HG02571 (cell line): Measurements from ENCODE around the gene CYP26A1.
A peak's percentile ranks its signal among the peaks of the same experiment; 100 is the strongest.
"Not testable (repeated sequence)": the region's sequence is repeated elsewhere in the genome, so short reads cannot be mapped to it uniquely, and the experiment has no call there.

ENCODE experiments used
- ATAC-seq: cut with Tn5 transposase; IDR thresholded peaks from one replicate; pipeline ENCODE4 v1.9.1; 2021; ENCODE audit warnings: mild to moderate bottlenecking, moderate library complexity; ENCODE audit not compliant: unreplicated experiment

Gene CYP26A1

DNA sequence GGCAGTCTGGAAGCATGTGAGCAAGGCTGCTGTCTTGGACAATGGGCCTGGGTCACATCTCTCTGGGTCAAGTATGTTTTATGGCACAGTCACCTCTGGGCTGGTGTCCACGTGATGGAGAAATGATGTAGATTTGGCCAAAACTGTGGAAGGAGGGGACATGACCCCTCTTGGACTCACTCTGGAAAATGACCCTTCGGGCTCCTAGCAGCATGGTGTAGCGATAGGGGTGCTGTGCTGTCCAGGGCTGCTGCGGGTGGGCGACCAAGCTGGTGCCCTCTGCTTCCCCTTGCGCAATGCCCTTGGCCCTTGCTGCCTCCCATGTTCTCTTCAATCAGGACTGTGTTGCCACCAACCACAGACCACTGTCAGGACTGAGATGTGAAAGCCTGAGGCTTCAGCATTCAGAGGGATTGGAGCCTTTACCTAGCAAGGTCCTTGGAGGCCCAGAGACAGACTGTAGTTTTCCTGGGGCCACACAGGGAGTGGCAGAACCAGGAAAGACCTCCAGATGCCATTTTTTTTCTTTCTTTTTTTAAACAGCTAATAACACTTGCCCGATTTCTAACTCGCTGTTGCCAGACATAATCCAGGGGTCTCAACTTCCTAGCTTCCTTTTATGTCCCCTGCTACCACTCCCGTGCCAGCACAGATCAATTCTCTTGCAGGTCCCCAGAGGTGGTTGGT is 6.1 kb downstream of the CYP26A1 start:
- no peak for ATAC-seq

DNA sequence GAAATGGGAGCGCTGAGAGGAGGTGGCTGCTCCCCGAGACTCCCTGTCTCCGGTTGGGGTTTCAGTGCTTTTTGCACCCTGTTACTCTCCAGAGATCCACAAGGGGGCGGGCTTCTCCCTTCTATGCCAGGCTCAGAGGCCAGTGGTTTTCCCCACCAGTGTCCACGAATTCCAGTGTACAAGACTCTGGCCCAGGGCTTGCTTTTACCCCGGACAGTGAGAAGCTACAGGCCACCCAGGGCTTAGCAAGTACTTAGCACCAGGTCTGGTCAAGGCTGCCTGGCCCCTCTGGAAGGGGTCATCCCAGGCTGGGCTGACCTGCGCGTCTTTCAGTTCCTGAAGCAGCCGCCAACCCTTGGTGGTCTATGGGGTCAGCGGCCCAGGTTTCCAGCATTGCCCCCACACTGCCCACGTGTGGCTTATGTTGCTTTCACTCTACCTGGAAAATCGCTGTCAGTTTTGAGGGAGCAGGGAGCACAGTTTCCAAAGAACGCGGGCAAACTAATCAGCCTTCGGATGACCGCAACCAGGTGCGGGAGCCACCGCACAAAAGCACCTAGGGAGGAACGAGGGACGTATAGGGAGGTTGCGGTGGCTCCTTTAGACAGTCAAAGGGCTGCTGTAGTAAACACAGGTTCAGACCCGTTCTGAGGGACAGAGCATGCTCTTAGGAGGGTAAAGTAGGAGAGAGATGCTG is 6.8 kb downstream of the CYP26A1 start:
- ATAC-seq, result no peak

DNA sequence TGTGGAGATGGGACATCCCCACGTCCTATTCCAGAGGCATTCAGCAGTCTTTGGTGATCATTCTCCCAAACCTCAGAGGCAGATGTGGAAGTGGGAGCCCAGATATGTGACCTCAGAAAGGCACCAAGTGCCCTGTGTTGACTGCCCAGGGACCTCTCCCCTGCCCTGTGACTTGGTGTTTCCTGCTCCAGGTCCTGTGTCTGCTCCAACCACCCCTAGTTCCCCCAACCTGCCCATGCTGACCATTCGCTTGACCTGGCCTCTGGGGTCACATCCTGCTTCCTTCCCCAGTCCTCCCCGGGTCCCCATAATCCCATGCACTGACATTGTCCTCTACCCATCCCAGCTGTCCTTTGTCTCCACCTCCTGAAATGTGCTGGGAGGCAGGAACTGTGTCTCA is 7.6 kb downstream of the CYP26A1 start:
- no peak for ATAC-seq

DNA sequence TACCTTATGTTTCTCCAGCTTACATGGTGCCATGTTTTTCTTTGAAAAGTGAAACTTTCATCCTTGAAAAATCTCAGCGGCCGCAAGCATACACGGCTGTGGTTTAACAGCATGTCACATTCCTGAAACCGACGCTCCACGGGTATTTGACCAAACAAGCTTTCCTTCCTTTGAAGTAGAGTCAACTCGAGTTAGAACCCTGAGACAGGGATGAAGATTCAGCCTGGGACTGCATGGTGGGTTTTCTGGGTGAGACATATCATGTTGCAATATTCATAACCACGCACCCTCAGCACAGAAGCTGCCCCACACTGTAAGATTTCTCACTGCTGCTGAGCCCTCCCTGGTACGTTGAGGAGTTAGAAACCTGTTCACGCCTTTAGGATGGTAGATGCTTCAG is 8.1 kb downstream of the CYP26A1 start:
- no peak for ATAC-seq

DNA sequence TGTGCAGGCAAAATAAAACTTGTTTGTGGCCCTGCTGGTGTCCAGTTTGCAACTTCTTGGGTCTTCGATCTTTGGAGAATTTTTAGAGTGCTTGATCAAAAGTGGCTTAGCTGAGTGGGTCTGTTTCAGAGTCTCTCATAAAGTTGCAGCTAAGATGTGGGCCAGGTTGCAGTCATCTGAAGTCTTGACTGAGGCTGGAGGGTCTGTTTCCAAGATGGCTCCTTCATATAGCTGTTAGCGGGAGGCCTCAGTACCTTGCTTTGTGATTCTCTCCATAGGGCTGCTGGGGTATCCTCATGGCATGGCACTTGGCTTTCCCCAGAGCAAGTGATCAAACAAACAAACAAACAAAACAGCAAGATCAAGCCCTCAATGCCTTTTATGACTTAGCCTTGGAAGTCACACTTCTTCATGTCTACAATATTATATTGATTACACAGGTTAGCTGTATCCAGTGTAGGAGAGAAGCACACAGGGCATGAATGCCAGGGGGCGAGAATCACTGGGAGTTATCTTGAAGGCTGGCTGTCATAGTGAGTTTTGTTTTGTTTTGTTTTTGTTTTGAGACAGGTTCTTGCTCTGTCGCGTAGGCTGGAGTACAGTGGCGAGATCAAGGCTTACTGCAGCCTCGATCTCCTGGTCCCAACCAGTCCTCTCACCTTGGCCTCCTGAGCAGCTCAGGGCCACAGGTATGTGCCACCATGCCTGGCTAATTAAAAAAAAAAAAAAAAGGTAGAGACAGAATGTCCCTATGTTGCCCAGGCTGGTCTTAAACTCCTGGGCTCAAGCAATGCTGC is 10.2 kb downstream of the CYP26A1 start:
- ATAC-seq, result no peak

DNA sequence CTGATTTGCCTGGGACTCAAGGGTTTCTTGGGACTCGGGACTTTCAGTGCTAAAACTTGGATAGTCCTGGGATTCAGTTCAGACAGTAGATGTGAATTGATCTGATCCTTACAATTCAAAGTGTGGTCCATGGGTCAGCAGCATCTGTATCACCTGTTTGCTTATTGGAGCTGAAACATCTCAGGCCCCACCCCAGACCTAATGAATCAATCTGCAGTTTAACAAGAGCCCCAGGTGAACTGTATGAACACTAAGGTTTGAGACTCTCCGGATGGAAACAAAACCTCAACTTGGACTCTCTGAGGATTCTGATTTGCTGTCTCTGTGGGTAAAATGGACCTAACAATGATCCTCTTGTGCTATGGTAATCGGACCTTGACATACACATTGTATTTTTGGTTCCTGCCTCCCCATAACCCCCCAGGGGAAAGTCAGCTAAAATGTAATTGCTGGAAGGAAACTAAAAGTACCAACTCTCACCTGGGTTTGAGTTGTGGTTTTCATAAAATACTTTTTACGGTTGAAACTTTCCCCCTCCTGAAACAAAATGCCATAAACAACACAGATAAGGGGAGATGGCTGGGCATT is 11.7 kb downstream of the CYP26A1 start:
- ATAC-seq, result no peak

DNA sequence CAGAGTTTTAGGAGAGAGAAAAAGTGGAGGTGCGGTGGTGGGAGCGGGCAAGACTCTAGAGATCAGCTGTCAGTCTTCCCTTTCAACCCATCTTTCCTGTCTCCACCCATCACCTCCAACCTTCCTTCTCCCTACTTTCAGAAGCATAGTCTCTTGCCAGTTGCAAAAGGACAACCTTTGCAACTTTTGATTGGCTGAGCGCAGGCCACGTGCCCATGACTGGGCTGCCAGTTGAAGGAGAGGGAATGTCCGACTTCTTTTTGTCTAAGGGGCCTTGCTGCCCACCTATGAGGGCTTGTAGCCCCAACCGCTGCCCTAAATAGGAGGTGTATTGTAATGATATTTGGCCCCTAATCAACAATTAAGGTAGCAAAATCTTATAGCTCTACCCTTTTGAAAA is 12.6 kb downstream of the CYP26A1 start:
- no peak for ATAC-seq

DNA sequence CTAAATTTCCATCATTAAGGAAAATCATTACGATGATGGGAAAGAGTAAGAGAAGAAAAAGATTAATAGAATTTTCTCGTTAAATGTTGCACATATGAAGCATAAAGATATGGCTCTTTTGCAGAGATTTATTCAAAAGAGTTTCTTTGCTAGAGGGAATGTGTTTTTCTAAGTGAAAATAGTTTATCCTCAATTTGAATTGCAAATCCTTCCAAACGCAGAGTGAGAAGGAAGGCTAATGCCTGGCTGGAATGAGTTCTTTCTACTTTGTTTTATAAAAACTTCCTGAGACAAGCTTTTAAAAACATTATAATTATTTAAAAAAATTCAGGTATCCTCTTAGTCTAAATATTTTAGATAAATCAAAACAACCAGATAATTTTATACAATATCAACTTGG is 14.2 kb downstream of the CYP26A1 start:
- ATAC-seq, result no peak

DNA sequence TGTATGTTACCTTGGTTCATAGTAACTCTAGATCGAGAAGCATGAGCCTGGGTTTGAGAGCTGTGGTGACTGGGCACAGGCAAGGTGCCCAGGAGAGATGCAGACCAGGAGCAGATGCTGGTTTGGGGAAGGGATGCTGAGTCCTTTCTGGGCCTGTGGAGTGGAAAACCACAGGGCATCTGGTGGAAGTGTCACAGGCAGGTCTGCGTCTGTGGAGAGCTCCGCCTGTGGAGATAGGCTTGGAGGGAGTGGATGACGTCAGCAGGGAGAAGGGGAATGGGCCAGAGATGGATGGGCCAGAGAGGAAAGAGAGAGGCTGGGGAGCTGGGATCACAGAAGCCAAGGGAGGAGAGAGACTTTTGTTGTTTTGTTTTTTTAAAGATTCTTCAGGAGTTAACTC is 14.8 kb downstream of the CYP26A1 start:
- ATAC-seq, result no peak

DNA sequence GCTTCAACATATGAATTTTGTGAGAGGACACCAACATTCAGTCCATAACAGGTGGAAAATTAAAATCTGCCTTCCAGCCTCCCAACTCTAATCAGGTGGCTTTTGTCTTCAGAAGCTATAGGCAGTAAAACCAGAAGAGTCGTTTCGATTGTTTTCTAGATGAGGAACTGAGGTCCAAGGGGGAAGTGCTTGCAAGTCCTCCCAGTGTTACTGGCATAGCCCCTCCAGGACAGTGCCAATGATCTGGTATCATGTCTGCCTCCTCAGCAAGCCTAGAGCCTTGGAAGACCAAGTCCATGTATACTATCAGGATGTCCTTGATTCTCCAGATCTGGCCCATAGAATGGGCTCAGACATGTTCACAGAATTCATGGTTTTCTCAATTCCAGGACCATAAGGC is 16.9 kb downstream of the CYP26A1 start:
- no peak for ATAC-seq

DNA sequence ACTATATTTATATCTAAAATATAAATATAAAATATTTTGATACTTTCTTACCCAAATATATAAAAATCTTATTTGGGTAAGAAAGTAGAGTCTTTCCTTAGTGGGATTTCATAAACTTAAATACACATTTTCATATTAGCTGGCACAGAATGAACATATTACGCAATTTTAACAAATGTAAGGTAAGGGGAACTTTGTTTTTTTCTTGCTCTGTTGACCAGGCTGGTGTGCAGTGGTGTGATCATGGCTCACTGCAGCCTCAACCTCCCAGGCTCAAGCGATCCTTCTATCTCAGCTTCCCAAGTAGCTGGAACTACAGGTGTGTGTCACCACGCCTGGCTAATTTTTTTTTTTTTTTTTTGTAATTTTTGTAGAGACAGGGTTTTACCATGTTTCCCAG is 18.3 kb downstream of the CYP26A1 start:
- ATAC-seq, result no peak

DNA sequence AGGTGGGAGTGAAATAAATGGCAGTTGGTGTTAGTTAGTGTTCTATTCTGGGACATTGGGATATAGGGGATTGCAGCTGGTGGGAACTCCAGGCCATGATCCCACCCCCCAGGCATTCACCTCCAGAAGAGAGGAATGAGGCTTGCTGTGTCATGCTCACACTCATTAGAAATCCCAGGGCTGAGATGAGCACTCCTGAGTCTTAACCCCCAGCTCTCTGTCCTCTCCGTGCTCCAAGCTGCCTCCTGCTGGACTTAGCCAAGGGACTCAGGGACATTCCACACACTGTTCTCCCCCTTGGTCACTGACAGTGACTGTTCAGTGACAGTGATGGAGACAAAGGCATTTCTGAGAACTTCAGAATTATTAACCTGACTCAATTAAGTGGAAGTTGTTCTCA is 21.5 kb downstream of the CYP26A1 start:
- ATAC-seq, result no peak

DNA sequence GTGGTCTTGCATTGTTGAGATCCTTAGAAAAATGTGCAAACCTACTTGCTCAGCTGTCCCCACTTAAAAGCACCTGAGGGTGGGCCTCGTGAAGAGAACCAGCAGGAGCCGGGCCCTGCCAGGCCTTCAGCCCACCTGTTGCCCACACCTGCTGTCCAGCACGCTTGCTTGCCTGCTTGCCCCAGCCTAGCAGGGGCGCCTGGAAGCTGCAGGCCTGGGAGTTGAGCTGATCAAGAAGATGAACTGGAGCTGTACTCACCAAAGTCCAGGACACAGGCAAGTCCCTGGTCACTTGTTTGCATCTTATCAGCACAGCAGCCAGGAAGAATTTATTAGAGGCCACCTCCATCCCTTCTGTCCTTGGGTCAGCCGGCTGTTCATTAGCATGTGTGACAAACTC is 23.2 kb downstream of the CYP26A1 start:
- ATAC-seq, result no peak

DNA sequence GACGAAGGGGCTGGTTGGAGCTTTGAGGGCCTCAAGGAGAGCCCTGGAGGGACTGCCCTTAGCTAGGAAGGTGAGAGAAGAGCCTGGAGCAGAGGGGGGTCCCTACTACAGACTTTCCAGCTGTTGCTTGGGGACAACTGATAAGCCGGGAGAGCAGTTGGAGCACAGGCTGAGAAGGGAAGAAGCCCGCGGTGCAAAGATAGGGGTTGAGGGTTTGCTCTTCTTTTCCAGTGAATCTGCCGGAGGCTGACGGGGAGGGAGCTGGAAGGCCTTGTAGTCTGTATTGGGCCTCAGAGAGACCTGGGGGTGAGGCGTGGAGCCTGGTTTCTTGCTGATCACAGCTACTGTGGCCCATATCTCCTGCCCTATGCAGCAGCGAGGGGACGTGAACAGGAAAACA is 23.7 kb downstream of the CYP26A1 start:
- no peak for ATAC-seq

DNA sequence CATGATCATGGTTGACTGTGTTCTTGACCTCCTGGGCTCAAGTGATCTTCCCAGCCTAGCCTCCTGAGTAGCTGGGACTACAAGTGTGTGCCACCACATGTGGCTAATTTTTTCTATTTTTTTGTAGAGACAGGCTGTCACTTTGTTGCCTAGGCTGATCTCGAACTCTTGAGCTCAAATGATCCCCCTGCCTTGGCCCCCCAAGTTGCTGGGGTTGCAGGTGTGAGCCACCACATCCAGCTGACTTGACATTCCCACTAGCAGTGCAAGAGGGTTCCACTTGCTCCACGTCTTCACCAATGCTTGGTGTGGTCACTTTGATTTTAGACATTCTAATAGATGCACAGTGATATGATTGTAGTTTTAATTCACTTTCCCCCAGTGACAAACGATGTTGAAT is 25.1 kb downstream of the CYP26A1 start:
- no peak for ATAC-seq

DNA sequence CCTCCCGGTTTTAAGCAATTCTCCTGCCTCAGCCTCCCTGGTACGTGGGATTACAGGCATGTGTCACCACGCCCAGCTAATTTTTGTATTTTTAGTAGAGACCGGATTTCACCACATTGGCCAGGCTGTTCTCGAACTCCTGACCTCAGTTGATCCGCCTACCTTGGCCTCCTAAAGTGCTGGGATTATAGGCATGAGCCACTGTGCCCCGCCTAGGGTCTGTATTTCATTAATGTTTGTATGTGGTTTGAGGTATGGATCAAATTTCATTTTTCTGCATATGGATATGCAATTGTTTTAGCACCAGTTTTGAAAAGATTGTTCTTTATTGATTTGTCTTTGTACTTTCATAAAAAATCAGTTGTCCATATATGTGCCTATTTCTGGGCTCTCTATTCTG is 26.0 kb downstream of the CYP26A1 start:
- ATAC-seq, result no peak

DNA sequence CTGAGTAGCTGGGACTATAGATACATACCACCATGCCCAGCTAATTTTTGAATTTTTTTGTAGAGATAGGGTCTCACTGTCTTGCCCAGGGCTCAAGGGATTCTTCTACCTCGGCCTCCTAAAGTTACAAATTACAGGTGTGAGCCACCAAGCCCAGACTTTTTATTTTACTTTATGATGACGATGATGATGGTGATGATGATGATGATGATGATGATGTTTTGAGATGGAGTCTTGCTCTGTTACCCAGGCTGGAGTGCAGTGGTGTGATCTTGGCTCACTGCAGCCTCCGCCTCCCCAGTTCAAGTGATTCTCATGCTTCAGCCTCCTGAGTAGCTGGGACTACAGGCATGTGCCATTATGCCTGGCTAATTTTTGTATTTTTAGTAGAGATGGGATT is 27.5 kb downstream of the CYP26A1 start:
- ATAC-seq, result not testable (repeated sequence)

DNA sequence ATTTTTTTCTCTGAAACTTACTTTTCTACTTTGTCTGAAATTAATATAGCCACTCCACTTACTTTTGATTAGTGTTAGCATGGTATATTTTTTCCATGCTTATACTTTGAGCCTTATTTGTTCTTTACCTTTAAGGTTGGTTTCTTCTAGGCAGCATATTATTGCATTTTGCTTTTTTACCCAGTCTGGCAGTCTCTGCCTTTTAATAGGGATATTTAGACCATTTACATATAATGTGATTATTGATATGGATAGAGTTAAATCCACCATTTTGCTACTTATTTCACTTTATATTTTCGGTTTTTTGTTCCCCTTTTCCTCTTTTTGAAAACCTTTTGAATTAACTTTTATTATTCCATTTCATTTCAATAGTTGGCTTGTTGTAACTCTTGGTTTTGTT is 30.3 kb downstream of the CYP26A1 start:
- ATAC-seq, result no peak

DNA sequence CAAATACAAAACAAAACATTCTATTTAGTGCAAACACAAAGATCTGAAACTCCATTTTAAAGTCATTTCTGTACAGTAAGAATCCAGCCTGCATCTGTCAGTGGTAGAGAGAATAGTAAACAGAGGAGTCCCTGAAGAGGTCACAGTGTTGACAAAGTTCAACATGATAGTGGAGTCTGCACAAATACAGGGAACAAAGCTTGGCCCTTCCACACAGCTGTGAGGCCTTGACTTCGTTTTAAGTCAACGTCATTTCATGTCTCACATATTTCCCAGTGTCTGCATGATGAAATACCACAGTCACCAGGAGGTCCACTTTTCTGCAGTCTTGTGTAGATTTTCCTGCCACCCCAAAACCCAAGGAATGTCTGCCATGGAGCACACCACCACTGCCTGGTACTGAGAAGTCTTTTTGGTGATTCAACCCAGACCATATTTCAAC is 33.0 kb downstream of the CYP26A1 start:
- ATAC-seq, result peak; percentile 51

DNA sequence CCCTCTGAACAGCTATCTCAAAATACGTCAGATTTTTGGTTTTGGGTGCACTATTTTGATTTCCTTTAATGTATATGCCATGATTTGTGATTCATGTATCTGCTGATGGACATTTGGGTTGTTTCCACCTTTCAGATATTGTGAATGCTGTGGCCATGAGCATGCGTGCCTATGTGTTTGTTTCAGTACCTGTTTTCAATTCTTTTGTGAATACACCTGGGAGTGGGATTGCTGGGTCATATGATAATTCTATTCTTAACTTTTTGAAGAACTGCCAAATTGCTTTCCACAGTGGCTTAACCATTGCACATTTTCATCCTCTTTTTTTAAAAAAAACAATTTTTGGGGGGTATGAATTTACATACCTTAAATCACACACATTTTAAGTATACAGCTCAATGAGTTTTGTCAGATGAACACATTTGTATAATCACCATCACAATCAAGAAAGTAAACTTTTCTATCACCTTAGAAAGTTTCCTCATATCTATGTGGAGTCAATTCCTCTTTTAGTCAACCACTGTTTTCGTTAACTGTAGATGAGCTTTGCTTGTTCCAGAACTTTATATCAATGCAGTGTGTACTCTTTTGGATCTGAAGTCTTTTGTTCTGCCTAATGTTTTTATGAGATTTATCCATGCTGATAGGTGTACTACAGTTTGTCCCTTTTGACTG is 36.9 kb downstream of the CYP26A1 start:
- peak; percentile 65 for ATAC-seq

DNA sequence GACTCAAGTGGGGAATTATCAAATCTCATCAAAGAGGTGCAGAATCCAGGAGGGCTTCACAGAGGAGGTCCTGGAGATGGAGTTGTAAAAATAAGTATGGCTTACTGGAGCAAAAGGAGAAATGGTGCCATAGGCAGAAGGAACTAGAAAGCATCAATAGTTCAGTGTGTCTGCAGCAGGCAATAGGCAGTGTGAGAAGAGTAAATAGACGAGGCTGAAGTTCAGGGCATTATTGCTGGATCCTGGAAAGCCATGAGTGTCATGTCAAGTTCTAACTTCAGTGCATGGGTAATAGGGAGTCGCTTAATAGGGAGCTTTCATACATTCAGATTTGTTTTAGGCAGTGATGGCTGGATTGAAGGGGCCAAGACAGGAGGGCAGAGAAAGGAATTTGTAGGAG is 39.3 kb downstream of the CYP26A1 start:
- no peak for ATAC-seq
